HEK293 (cell line): ENCODE measurements around the gene CAGE1.

Experiments
- CTCF ChIA-PET: fragments of 350-600 bp; formaldehyde crosslinking; extraction: SDS; loops from one replicate; lab custom pipeline; 2021; ENCODE audit warnings: antibody characterized with exemption; lab: Yijun Ruan, JAX
- POLR2A ChIA-PET: fragments of 300-600 bp; formaldehyde crosslinking; extraction: SDS; loops from one replicate; lab custom pipeline; 2020; ENCODE audit warnings: antibody characterized with exemption, inconsistent platforms; lab: Yijun Ruan, JAX
- H3K27ac ChIP-seq: fragments of 200-500 bp; sonication (Bioruptor generic); 2 replicates; pipeline ENCODE4 v1.5.1; 2014; ENCODE audit warnings: low read depth, low read length, control low read depth, inconsistent platforms; ENCODE audit errors: extremely low read depth
- H3K36me3 ChIP-seq, 2 experiments: fragments of 200-500 bp in 1 of 2; sonication (Bioruptor generic) in 1 of 2; 1 replicate in 1 of 2; 2 replicates in 1 of 2; pipeline ENCODE4 v1.5.1; 2014 to 2017; ENCODE audit warnings: inconsistent platforms in 2 of 2, low read length in 2 of 2; ENCODE audit not compliant: control insufficient read depth in 2 of 2, insufficient read depth in 1 of 2
- H3K4me1 ChIP-seq: fragments of 200-500 bp; sonication (Bioruptor generic); 2 replicates; pipeline ENCODE4 v1.5.1; 2014; ENCODE audit warnings: mild to moderate bottlenecking, low read length, inconsistent platforms; ENCODE audit not compliant: control insufficient read depth, insufficient read depth
- H3K4me3 ChIP-seq: 2 replicates; pipeline ENCODE4 v1.5.1; 2011; ENCODE audit warnings: low read depth, mild to moderate bottlenecking, control low read depth, low read length, moderate library complexity
- H3K9me3 ChIP-seq: fragments of 200-500 bp; sonication (Bioruptor generic); 2 replicates; pipeline ENCODE4 v1.5.1; 2014; ENCODE audit warnings: low read depth, low read length, inconsistent platforms; ENCODE audit not compliant: control insufficient read depth, insufficient read depth
- MEIS1 ChIP-seq: sonication (generic); formaldehyde crosslinking; IDR thresholded peaks from 2 replicates; pipeline ENCODE4 v1.8.1; 2022; ENCODE audit warnings: missing genetic modification reagents, mild to moderate bottlenecking, borderline replicate concordance
- REPIN1 ChIP-seq: fragments of 450-650 bp; formaldehyde crosslinking; IDR thresholded peaks from 2 replicates; pipeline ENCODE4 v1.5.1; 2017; ENCODE audit warnings: missing biosample characterization, missing genetic modification characterization, low read depth
- TRIM28 ChIP-seq: IDR thresholded peaks from 2 replicates; pipeline ENCODE4 v1.6.1; 2011; ENCODE audit warnings: low read length, control low read depth, borderline replicate concordance
- ZNF121 ChIP-seq: fragments of 450-650 bp; formaldehyde crosslinking; IDR thresholded peaks from 2 replicates; pipeline ENCODE4 v1.5.1; 2016; ENCODE audit warnings: missing biosample characterization, missing genetic modification characterization
- ZNF175 ChIP-seq: fragments of 450-650 bp; formaldehyde crosslinking; IDR thresholded peaks from 2 replicates; pipeline ENCODE4 v1.5.1; 2016; ENCODE audit warnings: missing biosample characterization, missing genetic modification characterization
- ZNF600 ChIP-seq: fragments of 450-650 bp; formaldehyde crosslinking; IDR thresholded peaks from 2 replicates; pipeline ENCODE4 v1.5.1; 2016; ENCODE audit warnings: missing biosample characterization, missing genetic modification characterization
- TF ChIP-seq, protein P1 (sequence below): fragments of 450-650 bp; formaldehyde crosslinking; IDR thresholded peaks from 2 replicates; pipeline ENCODE4 v1.5.1; 2016; ENCODE audit warnings: missing biosample characterization, missing genetic modification characterization

CAGE1 gene

GRCh38 chr6:7282097-7282906, 107.2 kb downstream of the CAGE1 start:
- no peak overlapping the region for H3K27ac ChIP-seq
- no peaks in the 10 kb centered on the region for H3K4me1 ChIP-seq
- CTCF ChIA-PET: interaction anchor here (0.5 to 0.7 kb wide), 5 partner anchors 8 to 734 kb away, joined by 3 to 11 read pairs (median 4); no protein-coding TSS in a partner anchor
- TF ChIP-seq TRIM28 (no peak), ZNF175 (tag by site-specific recombination) (no peak), ZNF600 (tag by site-specific recombination) (no peak), ZNF121 (tag by site-specific recombination) (no peak), REPIN1 (tag by site-specific recombination) (no peak), MEIS1 (no peak)
- TF ChIP-seq, protein P1, sequence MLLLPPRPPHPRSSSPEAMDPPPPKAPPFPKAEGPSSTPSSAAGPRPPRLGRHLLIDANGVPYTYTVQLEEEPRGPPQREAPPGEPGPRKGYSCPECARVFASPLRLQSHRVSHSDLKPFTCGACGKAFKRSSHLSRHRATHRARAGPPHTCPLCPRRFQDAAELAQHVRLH (tag by site-specific recombination): no peak
- peaks cover 0 to 32% of the 10 kb centered on the region in 2 experiments; a peak in 1 of 3 replicates for H3K36me3 ChIP-seq
- POLR2A ChIA-PET: no interaction called here
- H3K9me3 ChIP-seq: no peaks in the 10 kb centered on the region
- H3K4me3 ChIP-seq: no peak overlapping the region
